ENCODE data around the gene SAP30BP. TPM values are rescaled to one million over a fixed set of nuclear protein-coding genes. Genes with fewer than 3 reads are reported as not detected.

The SAP30BP gene
- total and polyA plus RNA-seq, 2 of the 13 experiments (the other 11 are each of a cell fraction or from before 2014, with no cell fraction given) = 67.7 to 99.4 TPM

GRCh38 chr17:75754378-75755204 lies 87.5 kb downstream of the SAP30BP start (continued):
- TF ChIP-seq ZNF761 (CRISPR knock-in tag; conservative IDR thresholded peaks at IDR 0.05) (0 out of 2 replicates have a peak, but pooled peaks have one; percentile 40), EP300 (IDR thresholded peaks at IDR 0.05; ENCODE audit: low read depth in 2 of 2, low read length in 2 of 2) (peak in 1 of 2 experiments; percentile 44; a peak in 1 of 4 replicates), EP300 (CRISPR knock-in tag; IDR thresholded peaks at IDR 0.05; ENCODE audit: borderline replicate concordance) (peak; percentile 64; the same call in 1 of the 2 replicates), SAFB2 (CRISPR knock-in tag; IDR thresholded peaks at IDR 0.05; ENCODE audit: borderline replicate concordance, low read depth) (peak; percentile 45; the same call in 1 of the 2 replicates), ZSCAN30 (CRISPR knock-in tag; IDR thresholded peaks at IDR 0.05) (no peak), ZNF331 (CRISPR knock-in tag; IDR thresholded peaks at IDR 0.05) (no peak; the same call in 1 of the 2 replicates), HOXA9 (CRISPR knock-in tag; IDR thresholded peaks at IDR 0.05; ENCODE audit: borderline replicate concordance) (peak; percentile 91), EED (CRISPR knock-in tag; IDR thresholded peaks at IDR 0.05) (peak; percentile 74; the same call in 1 of the 2 replicates), ZNF850 (CRISPR knock-in tag; conservative IDR thresholded peaks at IDR 0.05) (no peak), EZH2 (conservative IDR thresholded peaks at IDR 0.05; ENCODE audit: low read depth, low read length) (no peak), AKAP8 (CRISPR knock-in tag; IDR thresholded peaks at IDR 0.05) (peak; percentile 88; the same call in 1 of the 2 replicates), SNAPC2 (CRISPR knock-in tag; IDR thresholded peaks at IDR 0.05) (no peak), GLI4 (CRISPR knock-in tag; IDR thresholded peaks at IDR 0.05; ENCODE audit: borderline replicate concordance) (no peak; the same call in 1 of the 2 replicates), FOXC1 (CRISPR knock-in tag; IDR thresholded peaks at IDR 0.05; ENCODE audit: borderline replicate concordance) (0 out of 2 replicates have a peak, but pooled peaks have one; percentile 62), POGK (CRISPR knock-in tag; conservative IDR thresholded peaks at IDR 0.05) (no peak), ISX (CRISPR knock-in tag; conservative IDR thresholded peaks at IDR 0.05) (no peak), MTA3 (CRISPR knock-in tag; IDR thresholded peaks at IDR 0.05) (no peak), NFE2L1 (CRISPR knock-in tag; IDR thresholded peaks at IDR 0.05; ENCODE audit: borderline replicate concordance) (no peak), ZBTB46 (CRISPR knock-in tag; IDR thresholded peaks at IDR 0.05; ENCODE audit: borderline replicate concordance) (no peak), GABPA (IDR thresholded peaks at IDR 0.05; ENCODE audit: low read depth, low read length) (no peak), GABPA (CRISPR knock-in tag; IDR thresholded peaks at IDR 0.05; ENCODE audit: low read depth) (no peak), HDAC6 (IDR thresholded peaks at IDR 0.05; ENCODE audit: low read depth, low read length) (no peak), MTA1 (CRISPR knock-in tag; IDR thresholded peaks at IDR 0.05; ENCODE audit: borderline replicate concordance) (peak; percentile 93), ZBTB8A (CRISPR knock-in tag; IDR thresholded peaks at IDR 0.05; ENCODE audit: borderline replicate concordance, low read depth) (no peak; the same call in 1 of the 2 replicates), YEATS2 (CRISPR knock-in tag; IDR thresholded peaks at IDR 0.05; ENCODE audit: borderline replicate concordance) (peak; percentile 77)
